GM18517 (cell line): Measurements from ENCODE around the gene CYSLTR2.

Source experiments
- ATAC-seq: cut with Tn5 transposase; IDR thresholded peaks from one replicate; pipeline ENCODE4 v1.9.1; 2021; ENCODE audit warnings: mild to moderate bottlenecking, moderate library complexity; ENCODE audit not compliant: unreplicated experiment

CYSLTR2 gene

GRCh38 chr13:48653472-48653939, at the start of gene CYSLTR2:
TSS of gene CYSLTR2 (plus strand) at chr13:48653929. CDS start at chr13:48706818, 52,889 bp downstream.
- ATAC-seq, result peak; percentile 71

DNA sequence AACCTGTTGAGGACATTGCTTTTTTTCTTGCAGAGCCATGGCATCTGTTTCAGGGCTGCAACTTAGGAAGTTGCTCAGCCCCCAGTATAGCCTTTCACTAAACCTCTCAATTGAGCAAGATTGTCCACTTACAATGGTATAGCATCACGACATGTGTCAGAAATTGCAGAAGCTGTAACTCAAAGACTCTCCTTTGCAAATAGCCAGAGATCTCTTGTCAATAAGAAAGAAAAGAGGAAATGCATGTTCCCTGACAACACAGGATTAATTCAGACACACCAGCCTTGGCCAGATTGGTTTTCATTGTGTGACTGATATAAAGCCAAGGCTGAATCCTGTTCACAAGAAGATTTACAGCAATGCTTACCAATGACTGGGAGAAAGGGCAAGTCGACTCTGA, 38.7 kb upstream of the CYSLTR2 start:
- no peak for ATAC-seq

GRCh38 chr13:48618937-48619336, 34.8 kb upstream of the CYSLTR2 start:
- ATAC-seq, result no peak

GRCh38 chr13:48621056-48621455, 32.7 kb upstream of the CYSLTR2 start:
- ATAC-seq, result no peak

DNA sequence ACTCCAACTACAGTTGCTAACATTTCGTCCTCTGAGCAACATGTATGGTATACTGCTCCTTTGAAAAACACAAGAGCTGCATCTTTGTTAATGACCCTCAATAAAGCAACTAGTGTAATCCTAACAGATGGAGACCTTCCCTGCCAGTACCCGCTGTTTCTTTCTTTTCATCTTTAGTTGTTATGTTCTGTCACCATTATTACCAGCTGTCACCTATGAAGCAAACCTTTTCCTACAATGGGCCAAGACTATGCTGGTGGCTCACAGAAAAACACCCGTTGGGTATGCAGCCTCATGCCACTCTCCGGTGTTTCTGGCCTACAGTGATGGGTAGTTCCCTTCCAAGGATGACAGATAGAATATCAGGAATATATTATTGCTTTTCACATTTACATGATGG, 29.7 kb upstream of the CYSLTR2 start:
- no peak for ATAC-seq

GRCh38 chr13:48624858-48625257, 28.9 kb upstream of the CYSLTR2 start:
- ATAC-seq, result no peak

DNA sequence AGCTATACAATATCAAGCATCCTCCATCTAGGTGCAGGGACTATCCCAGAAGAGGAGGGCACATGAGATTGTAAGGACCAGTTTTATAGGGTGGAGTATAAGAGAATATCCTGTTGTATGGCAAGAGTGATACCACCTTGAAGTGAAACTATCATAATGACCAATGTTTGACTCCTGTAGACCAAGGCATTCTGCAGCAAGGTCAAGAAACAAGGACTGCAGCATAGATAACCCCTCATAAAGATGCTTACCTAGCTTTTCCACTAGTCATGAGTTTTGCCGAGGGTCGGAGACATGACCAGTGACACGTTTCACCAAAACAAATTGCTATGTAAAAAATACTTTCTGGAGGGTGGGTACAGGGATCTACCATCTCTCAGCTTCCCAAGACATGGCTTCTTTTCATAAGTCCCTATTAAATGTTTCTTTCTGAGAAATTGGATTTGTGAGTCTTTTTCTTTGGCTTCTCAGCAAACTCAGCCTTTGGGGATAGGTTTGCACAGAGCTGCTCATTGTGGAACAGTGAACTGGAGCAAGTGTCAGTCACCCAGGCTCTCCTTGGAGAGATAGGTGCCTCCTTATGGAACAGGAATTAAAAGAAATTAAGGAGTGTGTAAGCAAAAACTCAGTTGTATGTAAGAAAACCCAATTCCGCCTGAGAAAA, 28.2 kb upstream of the CYSLTR2 start:
- ATAC-seq, result no peak

- ATAC-seq, result no peak
These were observed 27.7 kb upstream of the CYSLTR2 start for GRCh38 chr13:48626077-48626449.

DNA sequence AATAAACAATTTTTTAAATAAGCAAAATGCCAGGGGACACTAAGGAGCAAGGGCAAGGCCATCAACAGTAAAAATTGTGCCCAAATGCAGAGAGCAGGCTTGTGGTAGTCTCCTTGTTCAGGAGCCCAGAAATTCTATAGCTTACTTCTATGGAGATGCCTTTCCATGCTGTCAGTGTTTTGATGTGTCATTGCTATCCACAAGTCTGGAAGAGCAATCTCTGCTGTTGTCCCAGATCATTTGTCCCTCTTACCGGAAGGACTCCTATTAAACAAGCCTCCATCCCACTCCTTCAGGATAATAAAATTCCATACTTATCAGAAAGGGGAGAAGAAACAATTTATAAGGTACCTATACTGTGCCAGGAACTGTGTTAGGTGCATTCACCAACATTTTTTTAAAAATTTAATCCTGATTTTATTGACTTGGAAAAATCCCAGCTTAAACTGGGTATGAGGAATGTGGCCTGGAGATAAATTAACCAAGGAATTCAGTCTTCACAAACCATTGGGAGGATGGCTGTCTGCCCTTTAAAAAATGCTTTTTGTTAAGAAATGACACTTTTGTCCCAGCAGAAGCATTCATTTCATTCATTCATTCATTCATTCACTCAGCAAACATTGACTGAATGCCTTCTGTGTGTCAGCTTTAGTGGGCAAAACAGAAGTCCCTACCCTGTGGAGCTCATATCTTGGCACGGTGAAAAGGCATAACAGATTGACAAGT, 26.8 kb upstream of the CYSLTR2 start:
- ATAC-seq, result no peak

GRCh38 chr13:48629277-48629676, 24.5 kb upstream of the CYSLTR2 start:
- no peak for ATAC-seq

DNA sequence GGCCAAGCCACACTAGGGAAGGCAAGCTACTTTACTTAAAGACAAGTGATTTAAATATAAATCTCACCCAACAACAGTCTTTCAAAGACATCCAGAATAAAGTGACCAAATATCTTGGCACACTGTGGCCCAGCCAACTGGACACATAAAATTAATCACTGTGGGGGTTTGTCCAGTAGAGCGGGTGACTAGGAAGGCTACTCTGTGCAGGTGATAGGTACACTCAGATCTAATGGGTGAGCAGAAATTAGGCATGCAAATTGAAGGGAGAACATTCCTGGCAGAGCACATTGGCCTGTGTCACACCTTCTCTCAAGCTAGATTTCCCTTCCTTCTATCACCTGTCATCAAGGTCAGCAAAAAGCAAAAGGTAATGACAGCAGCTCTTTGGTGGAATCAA, 23.4 kb upstream of the CYSLTR2 start:
- no peak for ATAC-seq

- no peak for ATAC-seq
These were observed 23.0 kb upstream of the CYSLTR2 start for GRCh38 chr13:48630773-48631172.

GRCh38 chr13:48631441-48631840, 22.3 kb upstream of the CYSLTR2 start:
- no peak for ATAC-seq

DNA sequence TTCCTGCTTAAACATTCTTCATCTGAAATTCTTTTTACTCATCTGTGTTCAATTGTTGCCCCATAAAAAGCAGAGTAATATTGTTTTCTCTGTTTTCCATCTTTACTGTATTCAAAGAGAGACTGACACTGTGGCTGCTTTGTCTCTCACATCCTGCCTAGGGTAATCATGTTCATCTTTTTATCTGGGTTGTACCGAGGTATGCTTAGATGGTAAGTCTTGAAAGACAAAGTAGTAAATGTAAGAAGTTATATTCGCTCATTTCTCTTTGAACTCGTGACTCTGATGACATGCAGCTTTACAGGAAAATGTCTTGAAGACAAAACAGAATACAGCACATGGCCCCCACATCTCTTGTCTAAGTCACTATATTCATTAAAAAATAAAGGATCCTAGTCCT, 20.0 kb upstream of the CYSLTR2 start:
- no peak for ATAC-seq

GRCh38 chr13:48634636-48635035, 19.1 kb upstream of the CYSLTR2 start:
- ATAC-seq, result no peak

GRCh38 chr13:48635478-48635877, 18.3 kb upstream of the CYSLTR2 start:
- ATAC-seq, result no peak

GRCh38 chr13:48636550-48636949, 17.2 kb upstream of the CYSLTR2 start:
- ATAC-seq, result no peak

DNA sequence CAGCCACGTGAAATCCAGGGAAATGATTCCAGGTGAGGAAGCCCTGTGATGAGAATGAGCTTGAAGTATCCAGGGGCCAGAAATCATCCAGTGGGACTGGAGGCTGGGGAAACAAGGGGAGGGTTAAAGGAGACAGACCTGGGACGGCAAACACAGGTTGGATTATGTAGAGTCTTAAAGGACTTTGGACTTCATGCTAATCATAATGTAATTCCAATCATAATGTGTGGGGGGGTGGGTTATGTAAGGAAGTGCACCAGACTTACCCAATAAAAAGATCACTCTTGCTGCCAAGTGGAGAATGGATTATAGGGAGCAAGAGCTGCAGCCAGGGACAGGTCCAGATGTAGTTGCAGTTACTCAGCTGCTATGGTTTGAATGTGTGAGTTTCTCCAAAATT, 16.1 kb upstream of the CYSLTR2 start:
- ATAC-seq, result no peak

DNA sequence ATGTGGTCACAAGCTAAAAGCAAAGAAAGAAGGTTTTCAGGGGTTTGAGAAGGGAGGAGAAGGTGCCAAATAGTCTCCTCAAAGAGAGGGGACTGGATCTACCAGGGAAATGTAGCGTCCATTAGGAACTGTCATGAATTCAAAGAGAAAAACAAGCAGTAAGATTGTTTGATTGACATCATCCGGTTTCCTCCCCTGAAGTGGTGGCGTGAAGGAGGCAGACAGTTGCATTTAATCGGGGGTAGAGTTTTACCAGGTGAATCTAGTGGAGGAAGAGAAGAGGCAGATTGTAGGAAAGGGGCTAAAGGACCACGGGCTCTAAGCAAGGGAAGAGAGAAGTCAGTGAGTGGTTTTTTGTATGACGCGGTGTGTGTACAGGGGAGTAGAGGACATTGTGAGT, 13.0 kb upstream of the CYSLTR2 start:
- ATAC-seq, result no peak

DNA sequence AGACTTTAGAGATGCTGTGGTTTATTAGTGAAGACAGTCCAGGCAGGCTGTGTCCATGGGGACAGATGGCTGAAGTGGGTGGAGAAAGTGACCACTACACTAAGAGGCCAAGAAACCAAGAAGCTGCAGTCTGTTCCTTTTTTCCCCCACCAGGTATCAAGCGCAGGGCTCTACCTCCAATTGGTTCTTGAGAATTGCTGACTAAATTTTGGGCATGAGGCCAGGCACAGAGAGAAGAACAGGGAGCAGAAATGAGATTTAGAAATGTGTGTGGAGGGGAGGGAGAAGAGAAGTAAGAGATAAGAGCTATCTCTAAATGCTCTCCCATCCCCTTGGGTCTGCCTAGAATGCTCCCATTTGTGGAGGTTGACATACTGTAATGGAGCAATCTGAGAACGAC, 12.3 kb upstream of the CYSLTR2 start:
- no peak for ATAC-seq

DNA sequence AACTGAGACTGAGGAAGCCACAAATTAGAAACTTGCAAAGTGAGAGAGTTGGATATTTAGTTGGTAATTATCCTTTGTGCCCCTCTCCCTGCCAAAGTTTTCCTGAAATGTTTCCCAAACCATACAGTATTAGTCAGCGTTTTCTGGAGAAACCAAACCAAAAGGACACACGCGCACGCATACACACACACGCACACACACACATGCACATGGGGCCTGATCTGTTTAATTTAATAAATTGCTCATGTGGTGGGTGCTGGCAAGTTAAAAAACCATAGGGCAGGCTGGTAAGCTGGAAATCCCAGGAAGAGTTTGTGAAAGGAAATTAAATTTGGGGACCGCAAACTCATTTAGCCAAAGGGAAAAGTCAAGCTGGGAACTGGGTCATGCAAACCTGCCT, 11.7 kb upstream of the CYSLTR2 start:
- ATAC-seq, result no peak

DNA sequence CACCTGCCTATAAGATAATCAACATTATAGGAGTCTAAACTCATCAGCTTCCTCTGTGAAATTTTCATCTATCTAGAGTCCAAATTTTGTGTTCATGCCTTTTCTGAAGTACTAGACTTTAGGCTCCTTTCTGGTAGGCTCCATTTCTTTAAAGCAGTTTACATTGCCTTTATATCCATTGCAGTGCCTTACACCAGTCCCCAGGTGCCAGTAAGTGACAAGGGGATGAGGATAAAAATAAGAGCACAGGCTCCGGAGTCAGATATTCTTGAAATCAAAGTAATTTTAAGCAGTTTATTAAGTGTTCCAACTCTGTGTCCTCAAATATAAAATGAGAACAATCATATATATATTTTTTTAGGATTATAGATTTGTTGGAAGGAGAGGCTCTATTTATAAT, 10.6 kb upstream of the CYSLTR2 start:
- ATAC-seq, result no peak

- ATAC-seq, result no peak
These were observed 9.6 kb upstream of the CYSLTR2 start for GRCh38 chr13:48644141-48644540.
